ENCODE measurements around the gene LARP1B.
A peak's percentile ranks its signal among the peaks of the same experiment; 100 is the strongest.
"Not testable (repeated sequence)": the region's sequence is repeated elsewhere in the genome, so short reads cannot be mapped to it uniquely, and the experiment has no call there.

The LARP1B gene

GRCh38 chr4:128060699-128061565 is at the start of gene LARP1B:
LARP1B (plus strand) TSS chr4:128061312; CDS start chr4:128074952, 13,640 bp downstream.
- DNase-seq (ENCODE audit: low read depth in 2 of 2, low spot score in 1 of 2), result peak; percentile 84 to 91

GRCh38 chr4:128025319-128025718 is 35.8 kb upstream of the LARP1B start:
- DNase-seq (ENCODE audit: low read depth in 2 of 2, low spot score in 1 of 2), result no peak

GRCh38 chr4:128029907-128030306 is 31.2 kb upstream of the LARP1B start:
- DNase-seq (ENCODE audit: low read depth in 2 of 2, low spot score in 1 of 2), result no peak

GRCh38 chr4:128031756-128032384 is 29.2 kb upstream of the LARP1B start:
- DNase-seq (ENCODE audit: low read depth in 2 of 2, low spot score in 1 of 2), result no peak

GRCh38 chr4:128039568-128039967 is 21.5 kb upstream of the LARP1B start:
- no peak for DNase-seq (ENCODE audit: low read depth in 2 of 2, low spot score in 1 of 2)

GRCh38 chr4:128047019-128047418 is 14.1 kb upstream of the LARP1B start:
- not testable (repeated sequence) for DNase-seq (ENCODE audit: low read depth in 2 of 2, low spot score in 1 of 2)

- DNase-seq (ENCODE audit: low read depth in 2 of 2, low spot score in 1 of 2), result not testable (repeated sequence)
Observed at GRCh38 chr4:128047514-128047913, 13.6 kb upstream of the LARP1B start.

GRCh38 chr4:128051229-128051628 is 9.9 kb upstream of the LARP1B start:
- DNase-seq (ENCODE audit: low read depth in 2 of 2, low spot score in 1 of 2), result not testable (repeated sequence)

- DNase-seq (ENCODE audit: low read depth in 2 of 2, low spot score in 1 of 2), result not testable (repeated sequence)
Observed at GRCh38 chr4:128054907-128055306, 6.2 kb upstream of the LARP1B start.

- DNase-seq (ENCODE audit: low read depth in 2 of 2, low spot score in 1 of 2), result not testable (repeated sequence)
Observed at GRCh38 chr4:128055441-128056206, 5.5 kb upstream of the LARP1B start.

GRCh38 chr4:128056396-128056795 is 4.7 kb upstream of the LARP1B start:
- DNase-seq (ENCODE audit: low read depth in 2 of 2, low spot score in 1 of 2), result no peak

GRCh38 chr4:128060121-128060698 is 902 bp upstream of the LARP1B start:
- no peak for DNase-seq (ENCODE audit: low read depth in 2 of 2, low spot score in 1 of 2)

- peak; percentile 36 to 39 for DNase-seq (ENCODE audit: low read depth in 2 of 2, low spot score in 1 of 2)
Observed at GRCh38 chr4:128061566-128062536, 739 bp downstream of the LARP1B start.

GRCh38 chr4:128066453-128066820 is 5.3 kb downstream of the LARP1B start:
- not testable (repeated sequence) for DNase-seq (ENCODE audit: low read depth in 2 of 2, low spot score in 1 of 2)

- DNase-seq (ENCODE audit: low read depth in 2 of 2, low spot score in 1 of 2), result no peak
Observed at GRCh38 chr4:128068918-128069317, 7.8 kb downstream of the LARP1B start.

- DNase-seq (ENCODE audit: low read depth in 2 of 2, low spot score in 1 of 2), result no peak
Observed at GRCh38 chr4:128076464-128076863, 15.4 kb downstream of the LARP1B start.

- not testable (repeated sequence) for DNase-seq (ENCODE audit: low read depth in 2 of 2, low spot score in 1 of 2)
Observed at GRCh38 chr4:128095293-128095692, 34.2 kb downstream of the LARP1B start.

- no peak for DNase-seq (ENCODE audit: low read depth in 2 of 2, low spot score in 1 of 2)
Observed at GRCh38 chr4:128107766-128108165, 46.7 kb downstream of the LARP1B start.

GRCh38 chr4:128123036-128123435 is 61.9 kb downstream of the LARP1B start:
- no peak for DNase-seq (ENCODE audit: low read depth in 2 of 2, low spot score in 1 of 2)

GRCh38 chr4:128130621-128131020 is 69.5 kb downstream of the LARP1B start:
- DNase-seq (ENCODE audit: low read depth in 2 of 2, low spot score in 1 of 2), result no peak

Data from stimulated activated CD8-positive, alpha-beta memory T cell treated with anti-CD3 and anti-CD28 coated beads, Interleukin-4, amount 100 ng/mL, for 4 hours (primary cell).